HL-60 (cell line): ENCODE results near the gene NELFB.
A peak's percentile ranks its signal among the peaks of the same experiment; 100 is the strongest.
"Not testable (repeated sequence)": the region's sequence is repeated elsewhere in the genome, so short reads cannot be mapped to it uniquely, and the experiment has no call there.

Experiments
- DNase-seq, 2 experiments: peaks; one replicate each; pipeline ENCODE4 v3.0.0-alpha.2; 2010 to 2020; ENCODE audit warnings: low read depth in 1 of 2, low spot score in 1 of 2
- H3K27ac ChIP-seq: fragments of 250-450 bp; sonication (Bioruptor Pico); replicated peaks from 2 replicates; pipeline ENCODE4 v1.5.1; 2020; ENCODE audit warnings: mild to moderate bottlenecking, moderate library complexity
- H3K27me3 ChIP-seq: fragments of 250-450 bp; sonication (Bioruptor Pico); 2 replicates; pipeline ENCODE4 v1.5.1; 2021; ENCODE audit warnings: mild to moderate bottlenecking, moderate library complexity; ENCODE audit not compliant: insufficient read depth, poor library complexity, severe bottlenecking
- H3K4me3 ChIP-seq: replicated peaks from 2 replicates; pipeline ENCODE4 v1.5.1; 2011; ENCODE audit warnings: mild to moderate bottlenecking, control low read depth, low read length; ENCODE audit not compliant: insufficient read depth
- GABPA ChIP-seq: IDR thresholded peaks from 2 replicates; pipeline ENCODE4 v1.6.1; 2012; ENCODE audit warnings: low read depth
- POLR2AphosphoS5 ChIP-seq: IDR thresholded peaks from 2 replicates; pipeline ENCODE4 v1.6.1; 2012; ENCODE audit warnings: low read depth
- SPI1 ChIP-seq: IDR thresholded peaks from 2 replicates; pipeline ENCODE4 v1.6.1; 2012; ENCODE audit warnings: low read depth, mild to moderate bottlenecking, borderline replicate concordance
- TF ChIP-seq, protein P1 (sequence below): IDR thresholded peaks from 2 replicates; pipeline ENCODE4 v1.6.1; 2012; ENCODE audit warnings: low read depth; ENCODE audit not compliant: insufficient replicate concordance
- TF ChIP-seq, protein P2 (sequence below): IDR thresholded peaks from one replicate; pipeline ENCODE4 v1.5.1; 2011; ENCODE audit warnings: low read length, control low read depth, inconsistent platforms; ENCODE audit not compliant: insufficient read depth

Gene NELFB

DNA sequence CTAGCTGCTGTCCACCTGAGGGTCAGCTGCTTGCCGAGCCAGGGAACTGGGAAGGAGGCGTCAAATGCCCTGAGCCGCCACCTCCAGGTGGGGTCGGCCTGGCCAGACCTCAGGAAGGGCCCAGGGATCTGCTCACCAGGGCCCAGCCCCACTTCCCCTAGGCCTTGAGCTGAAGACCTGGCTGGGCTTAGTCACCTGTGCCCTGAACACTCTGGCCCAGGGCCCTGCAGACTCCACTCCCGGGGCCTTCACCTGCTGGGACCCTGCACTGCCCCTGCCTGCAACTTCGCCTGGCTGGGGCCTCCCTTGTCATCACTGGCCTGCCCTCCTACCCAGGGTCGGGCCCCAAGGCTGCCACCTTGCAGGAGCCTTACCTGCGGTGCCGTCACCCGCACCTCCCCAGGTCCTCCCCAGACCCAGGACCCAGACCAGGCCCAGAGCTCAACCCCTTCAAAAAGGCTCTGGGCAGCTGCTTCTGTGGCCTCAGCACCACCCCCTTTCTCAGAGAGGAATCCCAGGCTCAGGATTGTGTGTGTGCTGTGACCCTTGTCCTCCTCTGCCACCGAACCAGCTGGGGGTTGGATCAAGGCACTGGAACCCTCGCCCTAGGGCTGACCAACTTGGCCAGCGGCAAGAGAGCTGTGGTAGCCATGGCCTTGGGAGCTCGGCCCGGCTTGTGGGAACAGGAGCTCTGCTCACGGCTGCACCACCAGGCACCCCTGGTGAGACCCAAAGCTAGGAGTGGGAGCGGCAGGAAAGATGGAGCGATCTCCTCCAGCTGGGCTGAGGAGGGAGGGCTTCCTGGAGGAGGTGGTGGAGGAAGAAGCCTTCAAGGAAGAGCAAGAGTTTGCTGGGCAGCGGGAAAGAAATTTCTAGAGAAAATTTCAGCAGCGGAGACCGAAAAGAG, 1.2 kb upstream of the NELFB start:
- Histone ChIP-seq H3K27me3 (no peaks in the 10 kb centered on the region), H3K4me3 (peak overlapping the region; percentile 96), H3K27ac (no peak overlapping the region)
- DNase-seq: no peak
- TF ChIP-seq, protein P1, sequence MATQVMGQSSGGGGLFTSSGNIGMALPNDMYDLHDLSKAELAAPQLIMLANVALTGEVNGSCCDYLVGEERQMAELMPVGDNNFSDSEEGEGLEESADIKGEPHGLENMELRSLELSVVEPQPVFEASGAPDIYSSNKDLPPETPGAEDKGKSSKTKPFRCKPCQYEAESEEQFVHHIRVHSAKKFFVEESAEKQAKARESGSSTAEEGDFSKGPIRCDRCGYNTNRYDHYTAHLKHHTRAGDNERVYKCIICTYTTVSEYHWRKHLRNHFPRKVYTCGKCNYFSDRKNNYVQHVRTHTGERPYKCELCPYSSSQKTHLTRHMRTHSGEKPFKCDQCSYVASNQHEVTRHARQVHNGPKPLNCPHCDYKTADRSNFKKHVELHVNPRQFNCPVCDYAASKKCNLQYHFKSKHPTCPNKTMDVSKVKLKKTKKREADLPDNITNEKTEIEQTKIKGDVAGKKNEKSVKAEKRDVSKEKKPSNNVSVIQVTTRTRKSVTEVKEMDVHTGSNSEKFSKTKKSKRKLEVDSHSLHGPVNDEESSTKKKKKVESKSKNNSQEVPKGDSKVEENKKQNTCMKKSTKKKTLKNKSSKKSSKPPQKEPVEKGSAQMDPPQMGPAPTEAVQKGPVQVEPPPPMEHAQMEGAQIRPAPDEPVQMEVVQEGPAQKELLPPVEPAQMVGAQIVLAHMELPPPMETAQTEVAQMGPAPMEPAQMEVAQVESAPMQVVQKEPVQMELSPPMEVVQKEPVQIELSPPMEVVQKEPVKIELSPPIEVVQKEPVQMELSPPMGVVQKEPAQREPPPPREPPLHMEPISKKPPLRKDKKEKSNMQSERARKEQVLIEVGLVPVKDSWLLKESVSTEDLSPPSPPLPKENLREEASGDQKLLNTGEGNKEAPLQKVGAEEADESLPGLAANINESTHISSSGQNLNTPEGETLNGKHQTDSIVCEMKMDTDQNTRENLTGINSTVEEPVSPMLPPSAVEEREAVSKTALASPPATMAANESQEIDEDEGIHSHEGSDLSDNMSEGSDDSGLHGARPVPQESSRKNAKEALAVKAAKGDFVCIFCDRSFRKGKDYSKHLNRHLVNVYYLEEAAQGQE: no peak
- TF ChIP-seq, protein P2, sequence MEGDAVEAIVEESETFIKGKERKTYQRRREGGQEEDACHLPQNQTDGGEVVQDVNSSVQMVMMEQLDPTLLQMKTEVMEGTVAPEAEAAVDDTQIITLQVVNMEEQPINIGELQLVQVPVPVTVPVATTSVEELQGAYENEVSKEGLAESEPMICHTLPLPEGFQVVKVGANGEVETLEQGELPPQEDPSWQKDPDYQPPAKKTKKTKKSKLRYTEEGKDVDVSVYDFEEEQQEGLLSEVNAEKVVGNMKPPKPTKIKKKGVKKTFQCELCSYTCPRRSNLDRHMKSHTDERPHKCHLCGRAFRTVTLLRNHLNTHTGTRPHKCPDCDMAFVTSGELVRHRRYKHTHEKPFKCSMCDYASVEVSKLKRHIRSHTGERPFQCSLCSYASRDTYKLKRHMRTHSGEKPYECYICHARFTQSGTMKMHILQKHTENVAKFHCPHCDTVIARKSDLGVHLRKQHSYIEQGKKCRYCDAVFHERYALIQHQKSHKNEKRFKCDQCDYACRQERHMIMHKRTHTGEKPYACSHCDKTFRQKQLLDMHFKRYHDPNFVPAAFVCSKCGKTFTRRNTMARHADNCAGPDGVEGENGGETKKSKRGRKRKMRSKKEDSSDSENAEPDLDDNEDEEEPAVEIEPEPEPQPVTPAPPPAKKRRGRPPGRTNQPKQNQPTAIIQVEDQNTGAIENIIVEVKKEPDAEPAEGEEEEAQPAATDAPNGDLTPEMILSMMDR: no peak
- no peak for TF ChIP-seq SPI1
- TF ChIP-seq GABPA: no peak
- no peak for TF ChIP-seq POLR2AphosphoS5

DNA sequence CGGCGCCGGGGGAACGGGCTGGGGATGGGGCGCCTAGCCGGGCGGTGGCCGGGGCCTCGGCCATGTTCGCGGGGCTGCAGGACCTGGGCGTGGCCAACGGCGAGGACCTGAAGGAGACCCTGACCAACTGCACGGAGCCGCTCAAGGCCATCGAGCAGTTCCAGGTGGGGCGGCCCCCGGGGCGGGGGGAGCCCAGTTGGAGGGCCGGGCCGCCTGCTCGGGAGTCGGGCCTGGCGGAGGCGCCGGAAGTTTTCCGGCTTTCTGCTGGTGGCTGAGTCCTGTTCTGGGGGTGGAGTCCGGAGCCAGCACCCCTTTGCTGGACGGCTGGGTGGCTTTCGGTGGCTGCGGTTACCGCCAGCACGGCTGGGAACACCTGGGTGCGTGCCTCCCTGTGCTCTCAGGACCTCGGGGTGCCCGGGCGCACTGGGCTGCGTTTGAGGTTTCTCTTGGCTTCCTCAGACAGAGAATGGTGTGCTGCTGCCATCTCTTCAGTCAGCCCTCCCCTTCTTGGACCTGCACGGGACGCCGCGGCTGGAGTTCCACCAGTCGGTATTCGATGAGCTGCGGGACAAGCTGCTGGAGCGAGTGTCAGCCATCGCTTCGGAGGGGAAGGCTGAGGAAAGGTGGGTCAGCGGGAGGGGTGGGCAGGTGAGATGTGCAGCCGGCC, 454 bp downstream of the NELFB start:
- TF ChIP-seq SPI1: no peak
- Histone ChIP-seq H3K27ac (peak overlapping the region; percentile 61), H3K4me3 (peak overlapping the region; percentile 96), H3K27me3 (no peaks in the 10 kb centered on the region)
- DNase-seq: peak in 1 of 2 experiments; percentile 45

DNA sequence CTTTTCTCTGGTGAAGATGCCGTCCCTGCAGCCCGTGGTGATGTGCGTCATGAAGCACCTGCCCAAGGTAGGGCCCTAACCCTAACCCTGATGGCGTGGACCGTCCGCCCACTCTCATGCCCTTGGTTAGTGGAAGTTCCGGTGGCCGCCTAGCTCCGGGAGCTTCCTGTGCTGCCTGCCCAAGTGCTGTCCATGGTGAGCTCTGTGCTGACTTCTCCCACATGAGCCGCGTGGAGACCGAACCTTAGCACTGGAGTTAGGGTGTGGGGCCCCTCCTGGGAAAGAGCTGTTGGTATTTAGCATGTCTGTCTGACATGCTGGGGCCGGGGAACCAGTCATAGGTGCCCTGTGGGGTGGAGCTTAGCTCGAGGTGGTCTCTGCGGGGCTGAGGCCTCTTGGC, 1.2 kb downstream of the NELFB start:
- H3K27me3 ChIP-seq: no peaks in the 10 kb centered on the region
- DNase-seq: no peak
- peak overlapping the region; percentile 96 for H3K4me3 ChIP-seq
- no peak overlapping the region for H3K27ac ChIP-seq
- TF ChIP-seq, protein P1: peak; percentile 80
- TF ChIP-seq POLR2AphosphoS5: no peak

DNA sequence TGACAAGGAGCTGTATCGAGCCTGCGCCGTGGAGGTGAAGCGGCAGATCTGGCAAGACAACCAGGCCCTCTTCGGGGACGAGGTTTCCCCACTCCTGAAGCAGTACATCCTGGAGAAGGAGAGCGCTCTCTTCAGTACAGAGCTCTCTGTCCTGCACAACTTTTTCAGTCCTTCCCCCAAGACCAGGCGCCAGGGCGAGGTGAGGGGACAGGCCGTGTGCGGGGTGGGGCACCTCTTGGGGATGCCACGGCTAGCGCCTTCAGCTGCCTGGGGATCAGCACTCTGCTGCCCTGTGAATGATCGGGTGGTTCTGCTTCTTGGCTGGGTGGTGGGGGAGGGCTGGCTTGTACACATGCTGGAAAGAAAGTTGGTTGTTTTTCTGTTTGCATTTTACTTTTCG, 1.7 kb downstream of the NELFB start:
- no peak for TF ChIP-seq GABPA
- TF ChIP-seq, protein P2: no peak
- TF ChIP-seq SPI1: no peak
- TF ChIP-seq, protein P1: no peak
- TF ChIP-seq POLR2AphosphoS5: no peak
- Histone ChIP-seq H3K27ac (no peak overlapping the region), H3K4me3 (no peak overlapping the region), H3K27me3 (no peaks in the 10 kb centered on the region)
- DNase-seq: no peak

DNA sequence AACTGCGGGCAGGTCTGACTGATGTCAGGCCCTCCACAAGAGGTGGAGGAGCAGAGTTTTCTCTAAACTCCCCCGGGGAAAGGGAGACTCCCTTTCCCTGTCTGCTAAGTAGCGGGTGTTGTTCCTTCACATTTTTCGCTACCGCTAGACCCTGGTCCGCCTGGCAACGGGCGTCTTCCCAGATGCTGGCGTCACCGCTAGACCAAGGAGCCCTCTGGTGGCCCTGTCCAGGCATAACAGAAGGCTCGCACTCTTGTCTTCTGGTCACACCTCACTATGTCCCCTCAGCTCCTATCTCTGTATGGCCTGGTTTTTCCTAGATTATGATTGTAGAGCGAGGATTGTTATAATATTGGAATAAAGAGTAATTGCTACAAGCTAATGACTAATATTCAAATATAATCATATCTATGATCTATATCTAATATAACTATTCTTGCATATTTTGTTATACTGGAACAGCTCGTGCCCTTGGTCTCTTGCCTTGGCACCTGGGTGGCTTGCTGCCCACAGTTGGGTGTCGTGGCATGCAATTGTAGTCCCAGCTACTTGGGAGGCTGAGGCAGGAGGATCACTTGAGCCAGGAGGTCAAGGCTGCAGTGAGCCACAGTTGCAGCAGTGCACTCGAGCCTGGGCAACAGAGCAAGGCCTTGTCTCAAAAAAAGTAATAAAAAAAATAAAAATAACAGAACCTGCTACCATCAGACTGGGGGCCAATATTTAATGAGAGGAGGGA, 7.2 kb downstream of the NELFB start:
- H3K27ac ChIP-seq, H3K4me3 ChIP-seq, H3K27me3 ChIP-seq, DNase-seq: not testable (repeated sequence)
